NT2/D1 (cell line): ENCODE data around the gene CACNB2.

Experiments
- DNase-seq: peaks from one replicate; pipeline ENCODE4 v3.0.0-alpha.2; 2011; ENCODE audit warnings: low read depth, low spot score
- H3K27me3 ChIP-seq: 2 replicates; pipeline ENCODE4 v1.6.0; 2011; ENCODE audit warnings: mild to moderate bottlenecking; ENCODE audit not compliant: insufficient read length, insufficient read depth
- H3K36me3 ChIP-seq: 2 replicates; pipeline ENCODE4 v1.6.1; 2011; ENCODE audit warnings: mild to moderate bottlenecking, low read length, mixed read lengths; ENCODE audit not compliant: insufficient read depth, insufficient read length
- H3K4me1 ChIP-seq: 2 replicates; pipeline ENCODE4 v1.5.1; 2011; ENCODE audit not compliant: insufficient read depth, insufficient read length
- H3K4me3 ChIP-seq: 2 replicates; pipeline ENCODE4 v1.5.1; 2011; ENCODE audit warnings: low read depth; ENCODE audit not compliant: insufficient read length
- H3K9ac ChIP-seq: 2 replicates; pipeline ENCODE4 v1.6.0; 2011; ENCODE audit warnings: low read depth; ENCODE audit not compliant: insufficient read length
- H3K9me3 ChIP-seq: 2 replicates; pipeline ENCODE4 v1.5.1; 2011; ENCODE audit warnings: mild to moderate bottlenecking, low read length; ENCODE audit not compliant: insufficient read depth
- SUZ12 ChIP-seq: IDR thresholded peaks from 2 replicates; pipeline ENCODE4 v1.6.1; 2011; ENCODE audit not compliant: insufficient read length, insufficient read depth; ENCODE audit errors: extremely low read depth
- YY1 ChIP-seq: IDR thresholded peaks from 2 replicates; pipeline ENCODE4 v1.6.1; 2011; ENCODE audit not compliant: insufficient read length, insufficient read depth
- ZNF274 ChIP-seq: IDR thresholded peaks from 2 replicates; pipeline ENCODE4 v1.6.1; 2011; ENCODE audit warnings: mild to moderate bottlenecking, low read depth, low read length

Gene CACNB2

DNA sequence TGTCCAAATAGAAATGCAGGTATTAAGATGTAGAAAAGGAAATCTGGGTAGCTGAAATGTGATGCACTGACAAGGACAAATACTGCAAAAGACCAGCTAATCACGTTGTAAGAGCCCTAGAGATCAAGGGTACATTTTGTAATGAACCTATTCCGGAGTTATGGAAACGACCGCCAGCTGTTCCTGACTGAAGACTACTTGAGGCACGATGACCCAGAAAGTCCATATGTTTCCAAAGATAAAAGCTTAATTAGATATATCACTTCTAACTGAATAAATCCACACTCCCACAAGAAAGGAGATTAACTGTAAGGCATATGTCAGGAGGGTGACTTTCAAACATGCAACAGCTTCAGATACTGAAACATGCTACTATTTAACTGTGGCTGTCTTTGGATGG is 257.7 kb downstream of the CACNB2 start:
- Histone ChIP-seq H3K27me3 (peaks cover 18% of the 10 kb centered on the region), H3K4me3 (no peak overlapping the region), H3K36me3 (no peaks in the 10 kb centered on the region), H3K9ac (no peak overlapping the region), H3K9me3 (no peaks in the 10 kb centered on the region), H3K4me1 (no peaks in the 10 kb centered on the region)
- TF ChIP-seq SUZ12 (no peak), ZNF274 (no peak), YY1 (no peak)
- DNase-seq, result no peak

- Histone ChIP-seq H3K27me3 (peaks cover 20% of the 10 kb centered on the region), H3K4me1 (no peaks in the 10 kb centered on the region), H3K9me3 (no peaks in the 10 kb centered on the region), H3K9ac (no peak overlapping the region), H3K4me3 (no peak overlapping the region), H3K36me3 (no peaks in the 10 kb centered on the region)
- DNase-seq, result no peak
- no peak for TF ChIP-seq YY1
- TF ChIP-seq ZNF274, result no peak
- no peak for TF ChIP-seq SUZ12
These were observed 258.9 kb downstream of the CACNB2 start for GRCh38 chr10:18399158-18399557.

DNA sequence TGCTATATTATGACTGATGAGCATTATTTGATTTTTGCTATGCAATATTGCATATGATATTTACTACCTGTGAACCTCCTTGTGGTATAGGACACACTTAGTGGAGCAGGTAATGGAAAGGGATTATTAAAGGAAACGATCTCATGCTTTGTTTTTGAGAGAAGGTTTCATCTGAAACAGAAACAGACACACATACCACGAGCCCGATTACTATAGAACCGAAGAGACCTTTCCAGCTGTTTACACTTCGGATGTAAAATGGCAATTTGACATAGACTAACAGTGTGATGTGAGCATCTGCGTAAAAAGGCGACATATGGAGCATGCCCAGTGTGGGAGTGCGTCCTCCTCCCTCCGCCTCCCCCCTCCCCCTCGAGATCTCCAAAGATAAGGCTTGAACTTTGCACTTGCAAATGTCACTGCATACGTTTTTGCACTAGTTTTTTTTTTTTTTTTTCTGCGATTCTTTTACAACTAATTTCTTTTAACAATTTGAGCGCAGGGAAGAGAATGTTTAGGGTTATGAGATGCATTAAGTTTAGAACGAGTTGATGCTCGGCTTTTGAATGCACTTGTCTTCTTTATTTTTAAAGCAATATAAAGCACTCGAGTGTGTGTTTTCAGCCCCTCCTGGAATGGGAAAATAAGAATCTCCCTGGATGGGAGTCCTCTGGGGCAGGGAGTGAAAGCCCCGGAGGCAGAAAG is 260.1 kb downstream of the CACNB2 start:
- no peaks in the 10 kb centered on the region for H3K9me3 ChIP-seq
- TF ChIP-seq SUZ12, result no peak
- TF ChIP-seq ZNF274, result no peak
- no peak for TF ChIP-seq YY1
- H3K4me3 ChIP-seq, result peak overlapping the region; percentile 5
- DNase-seq, result no peak
- H3K27me3 ChIP-seq, result peaks cover 20% of the 10 kb centered on the region
- no peak overlapping the region for H3K9ac ChIP-seq
- no peaks in the 10 kb centered on the region for H3K36me3 ChIP-seq
- H3K4me1 ChIP-seq, result no peaks in the 10 kb centered on the region

GRCh38 chr10:18400906-18401245 is 260.7 kb downstream of the CACNB2 start:
- Histone ChIP-seq H3K36me3 (no peaks in the 10 kb centered on the region), H3K9me3 (no peaks in the 10 kb centered on the region), H3K4me1 (no peaks in the 10 kb centered on the region), H3K27me3 (peaks cover 20% of the 10 kb centered on the region), H3K9ac (no peak overlapping the region), H3K4me3 (peak overlapping the region; percentile 5)
- TF ChIP-seq ZNF274 (no peak), YY1 (no peak), SUZ12 (no peak)
- no peak for DNase-seq

DNA sequence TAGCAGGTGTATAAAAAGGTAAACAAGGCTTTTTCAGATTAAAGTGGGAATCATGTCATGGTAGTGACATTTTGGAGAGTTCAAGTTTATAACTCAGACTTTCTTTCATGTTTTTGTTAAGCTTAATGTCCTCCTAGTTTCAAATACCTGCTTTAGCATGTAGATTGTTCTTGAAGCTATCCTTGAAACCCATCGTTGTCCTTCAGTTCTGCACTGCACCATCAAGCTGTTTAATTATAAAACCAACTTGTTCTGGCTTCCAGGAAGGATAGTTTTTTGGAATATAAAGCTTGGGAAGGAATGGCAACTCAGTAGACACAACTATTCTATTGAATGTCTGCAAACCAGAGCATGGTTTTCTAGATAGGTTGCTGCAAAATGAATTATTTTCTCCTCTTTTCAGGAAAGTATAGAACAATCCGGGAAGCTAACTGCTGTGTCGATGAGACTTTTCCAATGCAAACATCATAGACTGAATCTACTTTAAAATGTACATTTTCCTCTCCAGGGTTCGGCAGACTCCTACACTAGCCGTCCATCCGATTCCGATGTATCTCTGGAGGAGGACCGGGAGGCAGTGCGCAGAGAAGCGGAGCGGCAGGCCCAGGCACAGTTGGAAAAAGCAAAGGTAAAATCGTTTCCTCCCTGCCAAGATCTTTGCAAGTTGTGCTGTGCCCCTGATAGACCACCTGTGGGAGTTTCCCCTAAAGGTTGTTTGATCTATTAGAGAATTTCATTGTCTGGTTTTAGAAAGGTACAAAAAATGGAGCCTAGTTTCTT is 261.4 kb downstream of the CACNB2 start:
- Histone ChIP-seq H3K9me3 (no peaks in the 10 kb centered on the region), H3K9ac (no peak overlapping the region), H3K36me3 (no peaks in the 10 kb centered on the region), H3K4me1 (no peaks in the 10 kb centered on the region), H3K27me3 (peaks cover 20% of the 10 kb centered on the region), H3K4me3 (no peak overlapping the region)
- TF ChIP-seq ZNF274 (no peak), YY1 (no peak), SUZ12 (no peak)
- no peak for DNase-seq

GRCh38 chr10:18402853-18403252 is 262.6 kb downstream of the CACNB2 start:
- Histone ChIP-seq H3K36me3 (no peaks in the 10 kb centered on the region), H3K4me1 (no peaks in the 10 kb centered on the region), H3K9ac (no peak overlapping the region), H3K9me3 (no peaks in the 10 kb centered on the region), H3K27me3 (peaks cover 20% of the 10 kb centered on the region), H3K4me3 (no peak overlapping the region)
- TF ChIP-seq YY1, result no peak
- TF ChIP-seq SUZ12, result no peak
- TF ChIP-seq ZNF274, result no peak
- DNase-seq, result no peak

GRCh38 chr10:18404530-18404929 is 264.3 kb downstream of the CACNB2 start:
- Histone ChIP-seq H3K4me1 (no peaks in the 10 kb centered on the region), H3K36me3 (no peaks in the 10 kb centered on the region), H3K4me3 (no peak overlapping the region), H3K9ac (no peak overlapping the region), H3K9me3 (no peaks in the 10 kb centered on the region), H3K27me3 (peaks cover 20% of the 10 kb centered on the region)
- DNase-seq, result no peak
- TF ChIP-seq YY1, result no peak
- TF ChIP-seq SUZ12, result no peak
- TF ChIP-seq ZNF274, result no peak
